Muscle of arm (tissue), 14 donors: Measurements from ENCODE around the gene FCRL4. TPM values are rescaled to one million over a fixed set of nuclear protein-coding genes. Genes with fewer than 3 reads are reported as not detected.

Experiments
- DNase-seq: peaks from one replicate; pipeline ENCODE4 v3.0.0-alpha.2; 2013
- long read RNA-seq, 11 donors: transcript quantifications; one replicate each; lab custom pipeline, GENCODE V29; 2026
- polyA plus RNA-seq, 12 donors: library from polyadenylated mRNA; unstranded; fragments of 120-200 nt; gene quantifications; one replicate each; pipeline ENCODE4 v1.2.1, GENCODE V29; 2013; ENCODE audit not compliant: insufficient read length in 12 of 12

The FCRL4 gene
- polyA plus RNA-seq, result not detected
- long read RNA-seq, donor 1, result 0 reads
- long read RNA-seq, donor 2, result 0 reads
- long read RNA-seq, donor 3, result 0 reads
- long read RNA-seq, donor 4, result 0 reads
- long read RNA-seq, donor 5, result 0 reads
- long read RNA-seq, donor 6, result 0 reads
- long read RNA-seq, donor 7, result 0 reads
- long read RNA-seq, donor 8, result 0 reads
- long read RNA-seq, donor 9, result 0 reads
- long read RNA-seq, donor 10, result 0 reads
- long read RNA-seq, donor 11, result 0 reads

GRCh38 chr1:157597959-157598667 is at the start of gene FCRL4:
Gene FCRL4 (minus strand): TSS chr1:157598085. CDS start chr1:157597944, 141 bp downstream.
- no peak for DNase-seq

GRCh38 chr1:157646144-157646543 is 48.3 kb upstream of the FCRL4 start:
- no peak for DNase-seq

GRCh38 chr1:157641177-157641576 is 43.3 kb upstream of the FCRL4 start:
- no peak for DNase-seq

GRCh38 chr1:157639800-157640199 is 41.9 kb upstream of the FCRL4 start:
- no peak for DNase-seq

- no peak for DNase-seq
These were observed 30.9 kb upstream of the FCRL4 start for GRCh38 chr1:157628773-157629172.

GRCh38 chr1:157626099-157626498 is 28.2 kb upstream of the FCRL4 start:
- no peak for DNase-seq

GRCh38 chr1:157624471-157624870 is 26.6 kb upstream of the FCRL4 start:
- DNase-seq, result no peak

GRCh38 chr1:157622471-157622870 is 24.6 kb upstream of the FCRL4 start:
- no peak for DNase-seq

- no peak for DNase-seq
These were observed 20.3 kb upstream of the FCRL4 start for GRCh38 chr1:157618190-157618589.

- DNase-seq, result no peak
These were observed 2.4 kb upstream of the FCRL4 start for GRCh38 chr1:157600236-157600635.

- no peak for DNase-seq
These were observed 1.5 kb downstream of the FCRL4 start for GRCh38 chr1:157596384-157596783.

GRCh38 chr1:157595356-157595755 is 2.5 kb downstream of the FCRL4 start:
- no peak for DNase-seq

- DNase-seq, result no peak
These were observed 11.9 kb downstream of the FCRL4 start for GRCh38 chr1:157585984-157586383.

- no peak for DNase-seq
These were observed 13.4 kb downstream of the FCRL4 start for GRCh38 chr1:157584503-157584902.

- no peak for DNase-seq
These were observed 17.1 kb downstream of the FCRL4 start for GRCh38 chr1:157580828-157581210.

- peak; percentile 37 for DNase-seq
These were observed 17.6 kb downstream of the FCRL4 start for GRCh38 chr1:157580179-157580827.

GRCh38 chr1:157577420-157577819 is 20.5 kb downstream of the FCRL4 start:
- no peak for DNase-seq

GRCh38 chr1:157575744-157576143 is 22.1 kb downstream of the FCRL4 start:
- DNase-seq, result no peak

GRCh38 chr1:157574836-157575235 is 23.0 kb downstream of the FCRL4 start:
- no peak for DNase-seq

- no peak for DNase-seq
These were observed 31.2 kb downstream of the FCRL4 start for GRCh38 chr1:157566484-157567300.

GRCh38 chr1:157562515-157562914 is 35.4 kb downstream of the FCRL4 start:
- DNase-seq, result no peak

- DNase-seq, result no peak
These were observed 39.8 kb downstream of the FCRL4 start for GRCh38 chr1:157558119-157558518.
